ENCODE results near the gene GALP. TPM values are rescaled to one million over a fixed set of nuclear protein-coding genes. Genes with fewer than 3 reads are reported as not detected.

The GALP gene
- total and polyA plus RNA-seq, 2 experiments from 2014 or later: not detected

GRCh38 chr19:56140583-56141416 lies 35.0 kb upstream of the GALP start, which contains the start of gene ZNF444:
Gene ZNF444, plus strand, starts transcription at chr19:56141287. Its CDS starts 5,625 bp downstream, at chr19:56146912.
- Histone ChIP-seq H2AFZ (peak within 1 kb of the TSS; percentile 69), H4K20me1 (replicated peaks; ENCODE audit: insufficient read depth) (peaks cover 7% of the 10 kb centered on the region; the same call in 1 of the 2 replicates), H3K9me2 (ENCODE audit: insufficient read depth) (no peaks in the 10 kb centered on the region), H3K27ac (ENCODE audit: low read depth) (peak within 1 kb of the TSS; percentile 79), H3K4me1 (ENCODE audit: insufficient read depth) (peaks cover 29% of the 10 kb centered on the region), H3K36me3 (ENCODE audit: insufficient read depth) (no peaks in the 10 kb centered on the region; the same call in 1 of the 2 replicates), H3F3A (replicated peaks; ENCODE audit: low read depth) (peaks cover 12% of the 10 kb centered on the region), H3K4me2 (peak within 1 kb of the TSS; percentile 92), H3K79me2 (replicated peaks; ENCODE audit: insufficient read depth) (peaks cover 39% of the 10 kb centered on the region), H3K27me3 (ENCODE audit: insufficient read depth) (no peaks in the 10 kb centered on the region), H3K4me3 (peak within 1 kb of the TSS; percentile 80)
- TF ChIP-seq CREB1 (CRISPR knock-in tag; IDR thresholded peaks at IDR 0.05; ENCODE audit: low read depth) (peak; percentile 92), ZNF114 (CRISPR knock-in tag; IDR thresholded peaks at IDR 0.05) (peak; percentile 74; the same call in 1 of the 2 replicates), ETS1 (IDR thresholded peaks at IDR 0.05) (peak; percentile 99), STAT1 (IDR thresholded peaks at IDR 0.05; ENCODE audit: unreplicated experiment) (no peak), POLR2AphosphoS5 (IDR thresholded peaks at IDR 0.05; ENCODE audit: low read depth) (peak; percentile 55), EZH2phosphoT487 (IDR thresholded peaks at IDR 0.05; ENCODE audit: unreplicated experiment) (no peak), NANOG (IDR thresholded peaks at IDR 0.05; ENCODE audit: borderline replicate concordance) (no peak)
- H3K27ac Mint-ChIP-seq: peak within 1 kb of the TSS; percentile 97
- no peaks in the 10 kb centered on the region; the same call in 2 of the 3 replicates for H3K9me3 Mint-ChIP-seq
- peaks cover 38% of the 10 kb centered on the region for H3K4me1 Mint-ChIP-seq
- no peaks in the 10 kb centered on the region for H3K36me3 Mint-ChIP-seq (ENCODE audit: low read depth)
- peaks cover 13% of the 10 kb centered on the region for H3K27me3 Mint-ChIP-seq (ENCODE audit: insufficient read depth, low read depth, poor library complexity)
- peak; percentile 92 for ATAC-seq
- peak; percentile 99 for DNase-seq (ENCODE audit: low spot score)
- H3K4me3 Mint-ChIP-seq: peak within 1 kb of the TSS; percentile 78

DNA sequence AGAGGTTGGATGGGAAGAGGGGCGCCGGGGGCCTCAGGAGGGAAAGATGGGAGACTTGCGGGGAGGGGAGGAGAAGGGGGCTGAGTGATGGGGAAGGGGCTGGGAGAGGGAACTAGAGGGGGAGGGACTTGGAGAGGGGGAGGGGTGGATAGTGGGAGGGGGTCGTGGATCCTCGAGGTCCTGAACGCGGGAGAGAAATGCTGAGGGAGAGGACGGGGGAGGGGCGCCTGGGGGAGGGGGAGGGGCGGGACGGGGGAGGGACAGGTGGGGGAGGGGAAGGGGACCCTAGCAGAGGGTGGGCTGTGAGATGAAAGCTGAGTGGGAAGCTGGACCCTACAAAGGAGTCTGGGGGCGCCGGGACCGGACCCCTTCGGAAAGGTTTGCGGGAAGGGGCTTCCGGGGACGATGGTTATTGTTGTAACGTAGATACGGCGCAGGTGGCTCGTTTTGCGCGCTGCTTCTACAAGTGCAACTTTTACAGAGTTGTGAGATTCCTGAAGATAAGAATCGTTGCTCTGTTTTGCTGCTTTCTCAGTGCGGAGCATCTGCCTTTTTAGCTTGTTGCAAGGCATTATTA lies 34.3 kb upstream of the GALP start:
- Mint-ChIP-seq H3K4me3 (peak overlapping the region; percentile 78), H3K36me3 (ENCODE audit: low read depth) (0 out of 3 replicates have a peak, but pooled peaks cover 2% of the 10 kb centered on the region), H3K9me3 (no peaks in the 10 kb centered on the region), H3K27me3 (ENCODE audit: insufficient read depth, low read depth, poor library complexity) (peaks cover 9% of the 10 kb centered on the region), H3K4me1 (peaks cover 32% of the 10 kb centered on the region), H3K27ac (peak overlapping the region; percentile 73; the same call in 1 of the 2 replicates)
- Histone ChIP-seq H3K4me2 (peak overlapping the region; percentile 92), H3K79me2 (replicated peaks; ENCODE audit: insufficient read depth) (peaks cover 41% of the 10 kb centered on the region), H3K4me3 (peak overlapping the region; percentile 80), H4K20me1 (replicated peaks; ENCODE audit: insufficient read depth) (peaks cover 7% of the 10 kb centered on the region; the same call in 1 of the 2 replicates), H3K4me1 (ENCODE audit: insufficient read depth) (peaks cover 26% of the 10 kb centered on the region), H3K36me3 (ENCODE audit: insufficient read depth) (no peaks in the 10 kb centered on the region; the same call in 1 of the 2 replicates), H2AFZ (no peak overlapping the region), H3K27me3 (ENCODE audit: insufficient read depth) (no peaks in the 10 kb centered on the region), H3K9me2 (ENCODE audit: insufficient read depth) (no peaks in the 10 kb centered on the region), H3F3A (replicated peaks; ENCODE audit: low read depth) (peaks cover 8% of the 10 kb centered on the region; the same call in 1 of the 2 replicates), H3K27ac (ENCODE audit: low read depth) (peak overlapping the region; percentile 79)
- ATAC-seq (peak; percentile 2; the same call in 2 of the 3 replicates), DNase-seq (ENCODE audit: low spot score) (peak; percentile 55)
- no peak for TF ChIP-seq EZH2 (IDR thresholded peaks at IDR 0.05; ENCODE audit: low read depth, unreplicated experiment)
- TF ChIP-seq, protein P1, sequence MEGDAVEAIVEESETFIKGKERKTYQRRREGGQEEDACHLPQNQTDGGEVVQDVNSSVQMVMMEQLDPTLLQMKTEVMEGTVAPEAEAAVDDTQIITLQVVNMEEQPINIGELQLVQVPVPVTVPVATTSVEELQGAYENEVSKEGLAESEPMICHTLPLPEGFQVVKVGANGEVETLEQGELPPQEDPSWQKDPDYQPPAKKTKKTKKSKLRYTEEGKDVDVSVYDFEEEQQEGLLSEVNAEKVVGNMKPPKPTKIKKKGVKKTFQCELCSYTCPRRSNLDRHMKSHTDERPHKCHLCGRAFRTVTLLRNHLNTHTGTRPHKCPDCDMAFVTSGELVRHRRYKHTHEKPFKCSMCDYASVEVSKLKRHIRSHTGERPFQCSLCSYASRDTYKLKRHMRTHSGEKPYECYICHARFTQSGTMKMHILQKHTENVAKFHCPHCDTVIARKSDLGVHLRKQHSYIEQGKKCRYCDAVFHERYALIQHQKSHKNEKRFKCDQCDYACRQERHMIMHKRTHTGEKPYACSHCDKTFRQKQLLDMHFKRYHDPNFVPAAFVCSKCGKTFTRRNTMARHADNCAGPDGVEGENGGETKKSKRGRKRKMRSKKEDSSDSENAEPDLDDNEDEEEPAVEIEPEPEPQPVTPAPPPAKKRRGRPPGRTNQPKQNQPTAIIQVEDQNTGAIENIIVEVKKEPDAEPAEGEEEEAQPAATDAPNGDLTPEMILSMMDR (conservative IDR thresholded peaks at IDR 0.05; ENCODE audit: low read depth in 2 of 2): no peak
- no peak for TF ChIP-seq JUNB (IDR thresholded peaks at IDR 0.05; ENCODE audit: unreplicated experiment)
- TF ChIP-seq REST (IDR thresholded peaks at IDR 0.05; ENCODE audit: unreplicated experiment): no peak
- TF ChIP-seq ZNF331 (CRISPR knock-in tag; IDR thresholded peaks at IDR 0.05; ENCODE audit: low read depth): no peak
- no peak for TF ChIP-seq EZH2phosphoT487 (IDR thresholded peaks at IDR 0.05; ENCODE audit: unreplicated experiment)
- TF ChIP-seq NANOG (IDR thresholded peaks at IDR 0.05; ENCODE audit: borderline replicate concordance): no peak
